ENCODE data around the gene LGALS7. TPM values are rescaled to one million over a fixed set of nuclear protein-coding genes. Genes with fewer than 3 reads are reported as not detected.
"Not testable (repeated sequence)": the region's sequence is repeated elsewhere in the genome, so short reads cannot be mapped to it uniquely, and the experiment has no call there.

Gene LGALS7
- total RNA-seq, 1 donor: not detected

DNA sequence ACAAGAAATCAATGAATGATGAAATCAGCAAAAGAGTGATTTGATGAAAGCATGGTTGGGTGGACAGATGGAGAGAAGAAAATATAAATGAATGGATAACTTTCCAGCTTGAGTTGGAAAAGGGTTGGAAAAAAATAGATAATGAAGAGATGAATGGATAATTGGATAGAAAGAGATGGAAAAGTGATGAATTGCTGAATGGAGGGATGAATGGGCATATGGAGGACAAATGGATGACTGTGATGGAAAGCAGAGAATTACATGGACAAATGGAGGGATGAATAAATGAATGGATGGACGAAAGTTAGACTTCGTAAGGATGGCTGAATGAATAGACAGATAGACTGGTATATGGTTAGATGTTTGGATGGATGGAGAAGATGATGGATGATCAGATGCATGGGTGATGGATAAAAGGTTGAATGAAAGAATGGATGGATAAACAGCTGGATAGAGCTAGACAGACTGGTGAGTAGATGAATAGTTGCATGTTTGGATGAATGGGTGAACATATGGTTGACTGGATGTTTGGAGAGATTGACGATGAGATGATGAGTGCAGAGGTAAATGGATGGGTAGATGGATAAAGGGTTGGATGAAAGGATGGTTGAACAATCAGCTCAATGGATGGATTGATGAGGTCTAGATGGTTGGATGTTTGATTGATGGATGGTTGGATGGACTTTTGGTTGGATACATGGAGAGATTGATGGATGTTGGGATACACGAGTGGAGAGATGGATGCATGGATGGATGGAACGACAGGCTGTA is 27.4 kb upstream of the LGALS7 start:
- Histone ChIP-seq H4K20me1 (ENCODE audit: insufficient read depth, low read length) (no peaks in the 10 kb centered on the region), H3K79me2 (ENCODE audit: insufficient read depth, low read length) (no peaks in the 10 kb centered on the region), H2AFZ (ENCODE audit: low read length) (no peak overlapping the region), H3K9me3 (ENCODE audit: low read depth, low read length) (no peaks in the 10 kb centered on the region), H3K4me3 (ENCODE audit: insufficient read depth, low read length) (no peak overlapping the region), H3K27me3 (ENCODE audit: insufficient read depth, low read length) (no peaks in the 10 kb centered on the region), H3K27ac (ENCODE audit: low read depth, low read length) (no peak overlapping the region), H3K36me3 (ENCODE audit: insufficient read depth, low read length) (no peaks in the 10 kb centered on the region), H3K4me1 (ENCODE audit: insufficient read depth, low read length) (no peaks in the 10 kb centered on the region), H3K4me2 (ENCODE audit: insufficient read depth, low read length) (no peak overlapping the region)
- peak; percentile 71 for DNase-seq (ENCODE audit: insufficient read length, low spot score, missing footprints)
- TF ChIP-seq, protein P1, sequence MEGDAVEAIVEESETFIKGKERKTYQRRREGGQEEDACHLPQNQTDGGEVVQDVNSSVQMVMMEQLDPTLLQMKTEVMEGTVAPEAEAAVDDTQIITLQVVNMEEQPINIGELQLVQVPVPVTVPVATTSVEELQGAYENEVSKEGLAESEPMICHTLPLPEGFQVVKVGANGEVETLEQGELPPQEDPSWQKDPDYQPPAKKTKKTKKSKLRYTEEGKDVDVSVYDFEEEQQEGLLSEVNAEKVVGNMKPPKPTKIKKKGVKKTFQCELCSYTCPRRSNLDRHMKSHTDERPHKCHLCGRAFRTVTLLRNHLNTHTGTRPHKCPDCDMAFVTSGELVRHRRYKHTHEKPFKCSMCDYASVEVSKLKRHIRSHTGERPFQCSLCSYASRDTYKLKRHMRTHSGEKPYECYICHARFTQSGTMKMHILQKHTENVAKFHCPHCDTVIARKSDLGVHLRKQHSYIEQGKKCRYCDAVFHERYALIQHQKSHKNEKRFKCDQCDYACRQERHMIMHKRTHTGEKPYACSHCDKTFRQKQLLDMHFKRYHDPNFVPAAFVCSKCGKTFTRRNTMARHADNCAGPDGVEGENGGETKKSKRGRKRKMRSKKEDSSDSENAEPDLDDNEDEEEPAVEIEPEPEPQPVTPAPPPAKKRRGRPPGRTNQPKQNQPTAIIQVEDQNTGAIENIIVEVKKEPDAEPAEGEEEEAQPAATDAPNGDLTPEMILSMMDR (IDR thresholded peaks at IDR 0.05; ENCODE audit: extremely low read depth, low read depth, low read length): no peak

DNA sequence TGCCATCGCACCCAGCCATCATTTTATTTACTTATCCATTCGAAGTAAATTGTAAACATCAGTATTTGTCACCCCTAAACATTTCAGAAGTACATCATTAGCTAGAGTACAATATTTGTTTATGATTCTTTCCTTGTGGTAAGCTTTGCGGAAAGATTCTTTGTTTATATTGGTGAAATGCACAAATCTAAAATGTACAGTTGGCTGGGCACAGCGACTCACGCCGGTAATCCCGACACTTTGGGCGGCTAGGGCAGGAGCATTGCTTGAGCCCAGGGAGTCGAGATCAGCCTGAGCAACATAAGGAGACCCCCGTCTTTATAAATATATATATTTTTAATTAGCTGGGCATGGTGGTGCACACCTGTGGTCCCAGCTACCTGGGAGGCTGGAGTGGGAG is 25.8 kb upstream of the LGALS7 start:
- Histone ChIP-seq H3K27ac (ENCODE audit: low read depth, low read length) (no peak overlapping the region), H3K9me3 (ENCODE audit: low read depth, low read length) (no peaks in the 10 kb centered on the region), H3K4me2 (ENCODE audit: insufficient read depth, low read length) (no peak overlapping the region), H3K36me3 (ENCODE audit: insufficient read depth, low read length) (no peaks in the 10 kb centered on the region), H3K4me1 (ENCODE audit: insufficient read depth, low read length) (no peaks in the 10 kb centered on the region), H4K20me1 (ENCODE audit: insufficient read depth, low read length) (no peaks in the 10 kb centered on the region), H3K27me3 (ENCODE audit: insufficient read depth, low read length) (no peaks in the 10 kb centered on the region), H2AFZ (ENCODE audit: low read length) (no peak overlapping the region), H3K79me2 (ENCODE audit: insufficient read depth, low read length) (no peaks in the 10 kb centered on the region), H3K4me3 (ENCODE audit: insufficient read depth, low read length) (no peak overlapping the region)
- TF ChIP-seq, protein P1 (IDR thresholded peaks at IDR 0.05; ENCODE audit: extremely low read depth, low read depth, low read length): no peak
- DNase-seq (ENCODE audit: insufficient read length, low spot score, missing footprints): no peak

DNA sequence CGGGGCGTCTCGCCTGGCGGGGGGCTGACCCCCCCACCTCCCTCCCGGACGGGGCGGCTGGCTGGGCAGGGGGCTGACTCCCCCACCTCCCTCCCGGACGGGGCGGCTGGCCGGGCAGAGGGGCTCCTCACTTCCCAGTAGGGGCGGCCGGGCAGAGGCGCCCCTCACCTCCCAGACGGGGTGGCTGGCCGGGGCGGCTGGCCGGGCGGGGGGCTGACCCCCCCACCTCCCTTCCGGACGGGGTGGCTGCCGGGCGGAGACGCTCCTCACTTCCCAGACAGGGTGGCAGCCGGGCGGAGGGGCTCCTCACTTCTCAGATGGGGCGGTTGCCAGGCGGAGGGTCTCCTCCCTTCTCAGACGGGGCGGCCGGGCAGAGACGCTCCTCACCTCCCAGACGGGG is 24.5 kb upstream of the LGALS7 start:
- H3K27ac ChIP-seq (ENCODE audit: low read depth, low read length); H3K36me3 ChIP-seq (ENCODE audit: insufficient read depth, low read length); DNase-seq (ENCODE audit: insufficient read length, low spot score, missing footprints); H3K4me3 ChIP-seq (ENCODE audit: insufficient read depth, low read length); H3K4me1 ChIP-seq (ENCODE audit: insufficient read depth, low read length); H3K79me2 ChIP-seq (ENCODE audit: insufficient read depth, low read length); H3K4me2 ChIP-seq (ENCODE audit: insufficient read depth, low read length); H4K20me1 ChIP-seq (ENCODE audit: insufficient read depth, low read length); H2AFZ ChIP-seq (ENCODE audit: low read length); H3K9me3 ChIP-seq (ENCODE audit: low read depth, low read length); H3K27me3 ChIP-seq (ENCODE audit: insufficient read depth, low read length): not testable (repeated sequence)

DNA sequence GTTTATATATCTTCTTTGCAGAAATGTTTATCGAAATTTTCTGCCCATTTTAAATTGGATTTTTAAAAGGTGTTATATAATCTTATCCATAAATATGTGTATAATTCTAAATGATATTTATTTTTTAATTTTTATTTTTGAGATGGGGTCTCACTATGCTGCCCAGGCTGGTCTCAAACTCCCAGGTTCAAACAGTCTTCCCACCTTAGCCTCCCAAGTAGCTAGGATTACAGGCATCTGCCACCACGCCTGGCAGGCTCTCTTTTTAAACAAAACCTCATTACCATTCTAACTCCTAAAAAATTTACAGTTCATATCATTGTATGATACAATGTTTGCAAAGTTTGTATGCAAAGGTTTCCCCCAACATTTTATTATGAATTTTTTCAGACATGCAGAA is 22.8 kb upstream of the LGALS7 start:
- H3K27me3 ChIP-seq (ENCODE audit: insufficient read depth, low read length): no peaks in the 10 kb centered on the region
- H3K9me3 ChIP-seq (ENCODE audit: low read depth, low read length): no peaks in the 10 kb centered on the region
- TF ChIP-seq, protein P1 (IDR thresholded peaks at IDR 0.05; ENCODE audit: extremely low read depth, low read depth, low read length): no peak
- no peak overlapping the region for H2AFZ ChIP-seq (ENCODE audit: low read length)
- no peaks in the 10 kb centered on the region for H3K79me2 ChIP-seq (ENCODE audit: insufficient read depth, low read length)
- no peaks in the 10 kb centered on the region for H3K36me3 ChIP-seq (ENCODE audit: insufficient read depth, low read length)
- DNase-seq (ENCODE audit: insufficient read length, low spot score, missing footprints): no peak
- no peak overlapping the region for H3K4me2 ChIP-seq (ENCODE audit: insufficient read depth, low read length)
- no peaks in the 10 kb centered on the region for H3K4me1 ChIP-seq (ENCODE audit: insufficient read depth, low read length)
- H3K27ac ChIP-seq (ENCODE audit: low read depth, low read length): no peak overlapping the region
- H4K20me1 ChIP-seq (ENCODE audit: insufficient read depth, low read length): no peaks in the 10 kb centered on the region
- H3K4me3 ChIP-seq (ENCODE audit: insufficient read depth, low read length): no peak overlapping the region
